GM21528 (cell line): ENCODE data around the gene REEP2.

Experiments
- ATAC-seq: cut with Tn5 transposase; IDR thresholded peaks from one replicate; pipeline ENCODE4 v1.9.1; 2021; ENCODE audit warnings: mild to moderate bottlenecking, moderate library complexity; ENCODE audit not compliant: unreplicated experiment, low FRiP score

The REEP2 gene

GRCh38 chr5:138491669-138492559, 53.1 kb downstream of the REEP2 start:
- peak; percentile 95 for ATAC-seq

GRCh38 chr5:138492560-138493045, 53.7 kb downstream of the REEP2 start:
- peak; percentile 25 for ATAC-seq

- ATAC-seq = no peak
Observed at GRCh38 chr5:138495351-138495750, 56.5 kb downstream of the REEP2 start.
